NCI-H1417 treated with DMSO at 0.1 percent for 48 hours (cell line): ENCODE results near the gene ANKRD10.
"Not testable (repeated sequence)": the region's sequence is repeated elsewhere in the genome, so short reads cannot be mapped to it uniquely, and the experiment has no call there.

Experiments
- DNase-seq: peaks from one replicate; lab custom pipeline; 2025; lab: John Stamatoyannopoulos, UW

ANKRD10 gene

DNA sequence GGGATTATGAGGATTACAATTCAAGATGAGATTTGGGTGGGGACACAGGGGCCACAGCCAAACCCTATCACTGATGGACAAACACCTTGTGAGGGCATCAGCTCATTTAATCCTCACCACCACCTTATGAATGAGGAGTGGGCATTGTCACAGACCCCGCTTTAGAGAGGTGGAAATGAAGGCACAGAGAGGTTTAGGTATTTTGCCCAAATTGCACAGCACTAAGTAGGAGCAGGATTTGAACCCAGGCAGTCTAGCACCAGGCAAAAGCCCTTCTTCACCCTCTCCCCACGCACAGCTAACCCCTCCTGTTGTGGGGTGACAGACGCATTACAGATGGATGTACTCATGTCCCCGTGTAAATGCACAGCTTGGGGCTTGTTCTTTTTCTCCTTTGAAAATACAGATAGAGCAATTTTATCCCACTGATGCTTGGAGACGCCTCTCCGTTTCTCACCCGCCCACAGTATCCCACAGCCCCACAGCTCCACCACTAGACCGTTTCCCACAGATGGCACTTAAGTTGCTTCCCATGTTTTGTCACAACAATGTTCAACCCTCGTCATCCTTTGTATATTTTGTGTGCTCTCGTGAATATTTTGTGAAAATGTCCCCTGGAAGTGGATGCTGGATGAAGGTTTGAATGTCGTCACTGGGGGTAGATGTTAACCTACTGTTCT lies 48.2 kb downstream of the ANKRD10 start:
- DNase-seq: no peak

DNA sequence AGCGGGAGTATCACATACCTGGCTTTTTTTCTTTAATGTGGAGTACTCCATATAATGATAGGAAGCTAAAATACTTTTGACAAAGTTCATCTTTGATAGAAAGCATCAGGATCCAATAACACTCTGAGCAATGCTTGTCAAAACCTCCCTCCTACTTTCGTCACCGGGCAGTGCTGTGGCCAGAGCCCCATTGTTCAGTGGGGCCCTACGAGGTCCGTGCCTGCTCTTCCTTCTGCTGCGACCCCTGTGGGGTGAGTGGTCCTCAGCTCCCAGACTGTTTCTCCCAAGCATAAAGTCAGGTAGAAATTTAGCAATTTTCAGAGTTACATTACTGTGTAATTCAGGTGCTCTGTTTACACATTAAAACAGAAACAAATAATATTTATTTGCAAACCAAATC lies 51.2 kb downstream of the ANKRD10 start:
- DNase-seq: no peak

DNA sequence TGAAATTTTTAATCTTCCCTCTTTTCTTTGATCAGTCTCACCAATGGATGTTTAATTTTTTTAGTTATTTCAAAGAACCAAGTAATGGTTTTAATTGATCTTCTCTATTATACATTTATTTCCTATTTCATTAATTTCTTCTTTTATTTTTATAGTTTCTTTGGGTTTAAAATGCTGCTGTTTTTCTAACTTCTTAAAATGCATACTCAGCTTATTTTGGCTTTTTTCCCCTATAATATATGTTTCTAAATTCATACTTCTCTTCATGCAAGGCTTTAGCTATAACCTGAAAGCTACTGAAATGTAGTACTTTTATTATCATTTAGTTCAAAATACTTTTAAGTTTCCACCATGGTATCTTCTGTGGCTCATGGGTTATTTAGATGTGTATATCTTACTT lies 53.9 kb downstream of the ANKRD10 start:
- DNase-seq: no peak

GRCh38 chr13:110856942-110857835 lies 57.7 kb downstream of the ANKRD10 start:
- no peak for DNase-seq

GRCh38 chr13:110855363-110855762 lies 59.5 kb downstream of the ANKRD10 start:
- no peak for DNase-seq

DNA sequence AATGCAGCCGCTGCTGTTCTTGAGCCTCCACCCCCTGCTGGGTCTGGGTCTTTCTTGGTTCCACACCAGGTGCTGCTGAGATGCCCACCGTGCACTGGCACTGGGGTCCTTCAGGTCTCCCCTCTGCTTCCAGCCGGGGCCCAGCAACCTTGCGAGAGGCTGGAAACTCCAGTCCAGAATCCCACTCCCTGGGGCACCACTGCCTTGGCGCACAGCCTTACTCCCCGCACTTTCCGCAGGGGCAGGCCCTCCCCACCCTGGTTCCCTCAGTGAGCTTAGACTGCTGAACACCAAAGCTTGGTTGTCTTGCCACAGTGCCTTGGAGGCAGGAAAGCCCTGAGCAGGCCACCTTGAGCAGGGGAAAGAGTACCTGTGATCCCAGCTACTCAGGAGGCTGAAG lies 60.0 kb downstream of the ANKRD10 start:
- DNase-seq: no peak

- no peak for DNase-seq
Observed at GRCh38 chr13:110853235-110853721, 61.6 kb downstream of the ANKRD10 start.

DNA sequence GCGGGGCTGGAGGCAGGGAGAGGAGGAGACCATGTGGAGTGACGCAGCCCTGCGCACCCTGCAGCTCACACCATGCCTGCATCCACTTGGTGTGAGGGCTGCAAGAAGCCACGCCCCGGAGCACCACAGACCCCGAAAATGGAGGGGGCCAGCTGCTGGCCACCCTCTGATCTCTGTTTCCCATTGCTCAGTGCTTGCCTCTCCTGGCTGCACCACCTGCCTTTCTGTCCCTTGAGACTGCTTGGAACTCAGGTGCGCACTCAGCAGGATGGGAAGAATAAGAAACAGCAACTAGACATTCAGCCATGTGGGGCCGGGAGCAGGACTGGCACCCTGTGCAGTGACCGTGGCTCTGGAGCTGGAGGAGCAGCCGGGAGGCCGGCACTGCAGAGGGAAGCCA lies 64.0 kb downstream of the ANKRD10 start:
- DNase-seq: no peak

GRCh38 chr13:110850006-110850405 lies 64.9 kb downstream of the ANKRD10 start:
- no peak for DNase-seq

DNA sequence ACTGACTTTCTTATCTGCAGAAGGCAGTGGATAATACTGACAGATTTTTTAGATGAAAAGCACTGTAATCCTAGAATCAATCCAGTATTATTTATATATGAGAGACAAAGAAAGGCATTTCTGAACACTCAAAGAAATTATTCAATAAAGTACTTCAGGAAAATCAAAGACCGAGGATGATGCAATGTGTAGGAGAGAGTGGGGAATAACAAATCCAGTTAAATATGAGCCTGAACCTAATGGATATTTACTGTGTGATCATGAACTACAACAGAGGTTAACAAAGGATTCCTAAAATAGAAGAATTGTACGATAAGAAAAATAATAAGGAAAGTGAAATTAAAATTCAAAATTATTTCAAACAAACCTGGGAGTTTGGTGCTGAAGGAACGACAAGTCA lies 69.3 kb downstream of the ANKRD10 start:
- no peak for DNase-seq

DNA sequence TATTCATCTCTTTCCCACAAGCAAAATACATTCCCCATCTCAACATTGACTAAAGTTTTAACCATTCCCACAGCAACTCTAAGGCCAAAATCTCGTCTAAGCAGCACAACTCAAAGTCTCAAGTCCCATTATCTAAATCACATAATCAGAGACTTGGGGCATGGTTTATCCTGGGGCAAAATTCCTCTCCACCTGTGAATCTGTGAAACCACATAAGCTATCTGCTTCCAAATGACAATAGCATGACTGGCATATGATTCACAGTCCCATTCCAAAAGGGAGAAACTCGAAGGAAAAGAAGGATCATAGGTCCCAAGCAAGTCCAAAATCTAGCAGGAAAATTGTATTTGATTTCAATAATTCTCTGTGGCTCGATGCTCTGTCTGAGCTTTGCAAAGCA lies 73.0 kb downstream of the ANKRD10 start:
- no peak for DNase-seq

DNA sequence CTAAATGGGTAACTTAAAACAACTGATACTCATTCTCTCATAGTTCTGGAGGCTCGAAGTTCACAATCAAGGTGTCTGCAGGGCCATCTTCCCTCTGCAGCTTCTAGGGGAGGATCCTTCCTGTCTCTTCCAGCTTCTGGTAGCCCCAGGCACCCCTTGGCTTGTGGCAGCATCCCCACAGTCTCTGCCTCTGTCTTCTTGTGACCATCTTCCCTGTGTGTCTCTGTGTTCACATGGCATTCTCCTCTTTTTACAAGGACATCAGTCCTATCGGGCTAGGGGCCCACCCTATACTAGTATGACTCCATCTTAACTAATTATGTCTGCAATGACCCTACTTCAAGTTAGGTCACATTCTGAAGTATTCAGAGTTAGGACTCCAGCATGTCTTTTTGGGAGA lies 73.5 kb downstream of the ANKRD10 start:
- no peak for DNase-seq

- DNase-seq: no peak
Observed at GRCh38 chr13:110838867-110839538, 75.9 kb downstream of the ANKRD10 start.

- no peak for DNase-seq
Observed at GRCh38 chr13:110838116-110838515, 76.8 kb downstream of the ANKRD10 start.

DNA sequence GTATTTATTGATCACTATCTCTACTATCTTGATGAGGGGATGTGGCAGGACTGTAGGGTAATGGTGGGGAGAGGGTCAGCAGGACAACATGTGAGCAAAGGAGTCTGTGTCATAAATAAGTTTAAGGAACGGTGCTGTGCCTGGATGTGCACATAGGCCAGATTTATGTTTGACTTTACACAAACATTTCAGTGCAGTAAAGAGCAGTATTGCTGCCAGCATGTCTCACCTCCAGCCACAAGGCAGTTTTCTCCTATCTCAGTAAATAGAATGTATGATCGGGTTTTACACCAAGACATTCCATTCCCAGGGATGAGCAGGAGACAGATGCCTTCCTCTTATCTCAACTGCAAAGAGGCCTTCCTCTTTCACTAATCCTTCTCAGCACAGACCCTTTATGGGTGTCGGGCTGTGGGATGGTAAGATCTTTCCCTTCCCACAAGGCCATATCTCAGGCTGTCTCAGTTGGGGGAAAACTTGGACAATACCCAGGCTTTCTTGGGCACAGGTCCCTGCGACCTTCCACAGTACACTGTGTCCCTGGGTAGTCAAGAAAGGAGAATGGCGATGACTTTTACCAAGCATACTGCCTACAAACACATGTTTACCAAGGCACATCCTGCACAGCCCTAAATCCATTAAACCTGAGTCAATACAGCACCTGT lies 77.3 kb downstream of the ANKRD10 start:
- DNase-seq: not testable (repeated sequence)

DNA sequence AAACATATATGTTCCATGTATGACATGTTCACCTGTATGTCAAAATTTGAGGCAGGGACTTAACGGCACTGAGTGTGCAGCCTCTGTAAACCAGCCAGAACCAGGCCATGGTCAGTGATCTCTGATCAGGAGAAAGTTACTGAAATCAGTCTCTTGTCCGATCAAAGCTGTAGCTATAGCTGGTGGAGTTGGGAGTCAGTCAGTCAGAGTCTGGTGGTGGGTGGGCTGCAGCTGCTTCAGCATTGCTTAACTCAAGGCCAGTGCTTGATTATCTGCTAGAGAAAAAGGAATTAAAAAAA lies 78.3 kb downstream of the ANKRD10 start:
- DNase-seq: no peak

DNA sequence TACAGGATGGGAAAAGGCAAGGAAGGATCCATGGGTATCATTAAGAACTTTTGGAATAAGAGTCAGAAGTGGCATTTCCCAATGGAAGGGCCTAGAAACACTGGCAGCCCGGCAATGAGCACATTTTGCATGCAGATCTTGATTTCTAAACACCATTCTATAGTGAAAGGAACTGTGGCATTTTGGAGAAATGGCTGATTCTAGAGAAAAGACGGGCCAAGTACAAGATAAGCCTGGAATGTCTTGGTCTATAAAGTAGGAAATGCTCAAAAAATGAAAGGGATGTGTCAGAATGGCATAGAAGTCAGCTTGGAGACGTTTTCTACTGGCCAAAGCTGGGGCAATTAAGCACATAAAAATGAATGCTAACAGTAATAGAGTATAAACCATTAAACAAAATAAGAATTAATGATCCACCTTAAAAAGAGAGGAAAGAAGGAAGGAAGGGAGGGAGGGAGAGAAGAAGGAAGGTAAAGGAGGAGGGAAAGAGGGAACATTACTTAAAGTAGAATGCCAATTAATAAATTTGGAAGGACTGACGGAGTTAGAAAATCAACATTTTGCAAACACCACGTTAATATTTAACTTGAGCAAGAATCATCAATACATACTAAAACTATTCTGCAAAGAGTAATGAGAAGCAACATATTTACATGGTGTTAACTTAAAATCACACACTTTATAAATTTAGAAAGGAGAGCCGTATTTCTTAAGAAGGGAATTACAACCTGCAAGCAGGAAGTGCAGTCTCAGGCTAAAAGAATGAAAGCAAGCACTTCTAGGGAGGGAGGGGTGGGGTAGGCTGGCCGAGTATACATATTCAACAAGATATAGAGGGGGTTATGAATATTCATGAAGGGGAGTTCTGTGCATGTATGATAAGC lies 78.9 kb downstream of the ANKRD10 start:
- no peak for DNase-seq

- no peak for DNase-seq
Observed at GRCh38 chr13:110834572-110834971, 80.3 kb downstream of the ANKRD10 start.

DNA sequence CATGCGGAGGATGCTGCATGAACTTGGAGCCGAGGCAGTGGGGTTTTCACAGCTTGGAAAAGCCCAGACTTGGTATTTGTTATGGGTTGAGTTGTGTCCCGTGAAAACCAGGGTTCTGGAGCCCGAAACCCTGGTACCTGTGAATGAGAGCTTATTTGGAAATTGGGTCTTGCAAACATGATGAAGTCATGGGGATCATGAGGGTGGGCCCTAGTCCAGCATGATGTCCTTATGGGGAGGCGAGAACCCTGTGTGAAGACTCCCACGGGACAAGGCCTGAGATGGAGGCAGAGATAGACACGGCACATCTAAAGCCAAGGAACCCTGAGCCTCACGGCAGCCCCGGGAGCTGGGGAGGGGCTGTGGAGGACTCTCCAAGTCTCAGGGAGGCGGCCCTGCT lies 82.3 kb downstream of the ANKRD10 start:
- DNase-seq: no peak

- DNase-seq: no peak
Observed at GRCh38 chr13:110832205-110832479, 82.7 kb downstream of the ANKRD10 start.

DNA sequence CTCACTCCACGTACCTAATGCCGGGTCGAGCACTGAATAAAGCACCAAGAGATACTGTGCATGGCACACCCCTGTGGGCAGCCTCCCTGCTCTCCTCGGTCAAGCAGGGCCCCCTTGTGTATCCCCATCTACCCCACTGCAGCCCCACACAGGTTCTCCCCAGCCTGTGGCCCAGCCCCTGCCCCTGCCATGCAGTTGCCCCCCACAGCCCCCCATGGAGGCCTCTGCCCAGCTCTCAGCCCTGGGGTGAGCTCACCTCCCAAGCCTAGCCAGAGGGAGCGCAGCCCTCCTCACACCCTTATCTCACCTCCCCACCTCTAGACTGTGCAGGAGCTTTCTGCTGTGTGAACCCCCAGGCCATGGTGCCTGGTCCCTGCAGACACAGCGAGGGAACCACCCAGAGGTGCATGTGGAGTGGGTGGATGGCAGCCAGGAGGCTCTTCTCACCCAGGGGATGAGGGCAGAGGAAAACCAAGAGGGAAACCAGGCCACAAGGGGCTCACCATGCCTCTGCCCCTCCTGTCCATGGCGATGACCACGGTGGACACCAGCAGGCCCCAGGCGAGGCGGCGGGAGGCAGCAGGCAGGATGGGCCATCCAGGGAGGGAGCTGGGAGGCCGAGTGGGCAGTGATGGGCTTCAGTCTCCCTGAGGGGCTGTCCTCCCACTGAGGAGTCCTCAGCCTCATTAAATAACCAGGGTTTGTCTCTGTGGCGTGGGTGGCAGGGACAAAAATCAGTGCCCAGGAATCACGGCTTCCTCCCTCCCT lies 83.2 kb downstream of the ANKRD10 start:
- DNase-seq: no peak
